ENCODE measurements around the gene BANF2. TPM values are rescaled to one million over a fixed set of nuclear protein-coding genes. Genes with fewer than 3 reads are reported as not detected.

Gene BANF2
- total and polyA plus RNA-seq, 2 of the 8 experiments (the other 6 are each of a cell fraction or from before 2014, with no cell fraction given): not detected

- Histone ChIP-seq H3K9me3 (ENCODE audit: insufficient read depth in 2 of 2, low read depth in 1 of 2, low read length in 1 of 2) (peaks cover 6 to 13% of the 10 kb centered on the region in 2 experiments), H2AFZ (ENCODE audit: low read length) (no peak overlapping the region), H2BK5ac (ENCODE audit: low read depth, low read length) (no peak overlapping the region), H4K20me1 (replicated peaks in 1 of 2; ENCODE audit: control insufficient read depth in 1 of 2, insufficient read depth in 2 of 2, low read length in 2 of 2) (peaks cover 0 to 6% of the 10 kb centered on the region in 2 experiments), H3K27ac (ENCODE audit: low read depth, low read length) (no peak overlapping the region), H3K4ac (replicated peaks; ENCODE audit: insufficient read length, low read depth, low read length) (no peak overlapping the region), H2BK20ac (ENCODE audit: low read length) (no peak overlapping the region), H3K4me2 (ENCODE audit: insufficient read depth in 1 of 2, low read depth in 2 of 2, low read length in 2 of 2) (no peak overlapping the region), H2BK12ac (ENCODE audit: low read depth, low read length) (no peak overlapping the region), H3K23me2 (ENCODE audit: low read depth, low read length) (no peaks in the 10 kb centered on the region), H2BK120ac (replicated peaks; ENCODE audit: low read depth, low read length) (no peak overlapping the region), H4K8ac (ENCODE audit: extremely low read depth, insufficient read depth, low read length) (no peak overlapping the region), H3K79me2 (ENCODE audit: control insufficient read depth in 1 of 2, insufficient read depth in 2 of 2, low read length in 2 of 2) (peaks cover 6 to 75% of the 10 kb centered on the region in 2 experiments), H4K91ac (replicated peaks; ENCODE audit: insufficient read length, low read length) (no peak overlapping the region), H4K5ac (ENCODE audit: insufficient read length, low read depth, low read length) (no peak overlapping the region), H3K79me1 (ENCODE audit: low read depth, low read length) (peaks cover 16% of the 10 kb centered on the region), H3K14ac (ENCODE audit: insufficient read length) (no peak overlapping the region), H3K18ac (ENCODE audit: extremely low read depth, low read length) (no peak overlapping the region), H3K4me1 (replicated peaks in 1 of 4; ENCODE audit: control insufficient read depth in 3 of 4, insufficient read depth in 4 of 4, low read length in 3 of 4) (peaks cover 8 to 11% (median 9%) of the 10 kb centered on the region in 4 experiments; a peak in 5 of 7 replicates), H2BK15ac (ENCODE audit: low read length) (no peak overlapping the region), H3K9ac (replicated peaks in 1 of 4; ENCODE audit: extremely low read depth in 1 of 4, low read depth in 3 of 4, low read length in 3 of 4) (no peak overlapping the region), H3K36me3 (ENCODE audit: control insufficient read depth in 2 of 4, insufficient read depth in 4 of 4, low read length in 3 of 4) (peaks cover 0 to 20% (median 10%) of the 10 kb centered on the region in 4 experiments; a peak in 5 of 8 replicates), H3K27me3 (replicated peaks in 1 of 4; ENCODE audit: control insufficient read depth in 3 of 4, extremely low read depth in 1 of 4, insufficient read depth in 3 of 4, low read length in 3 of 4) (no peaks in the 10 kb centered on the region), H3K56ac (replicated peaks; ENCODE audit: insufficient read length, low read depth, low read length) (no peak overlapping the region), H3K23ac (ENCODE audit: insufficient read length) (no peak overlapping the region), H3K4me3 (ENCODE audit: extremely low read depth in 1 of 4, insufficient read depth in 2 of 4, low read depth in 3 of 4, low read length in 4 of 4) (no peak overlapping the region), H2AK5ac (ENCODE audit: low read depth, low read length) (no peak overlapping the region)
- WGBS, 2 experiments (ENCODE audit: extremely low coverage in 1 of 2, insufficient coverage in 1 of 2, insufficient read length in 1 of 2, insufficient replicate concordance in 2 of 2, low coverage in 1 of 2, low lambda C conversion rate in 2 of 2, missing lambda C conversion rate in 1 of 2): 88% methylated on average over 2 of the region's 2 CpGs; no CpG with 5 or more reads in 1 of the 2 experiments
- CTCF ChIA-PET (ENCODE audit: partially characterized antibody): interaction anchor here (1.0 to 5.9 kb wide), 3 partner anchors 9 to 280 kb away, joined by 3 to 26 read pairs (median 12); partner anchors contain the start of gene RRBP1
- FAIRE-seq: no peak
- no peak for TF ChIP-seq HDAC2 (IDR thresholded peaks at IDR 0.05; ENCODE audit: borderline replicate concordance in 1 of 2, low read depth in 2 of 2, low read length in 2 of 2)
- TF ChIP-seq ATF2 (IDR thresholded peaks at IDR 0.05; ENCODE audit: low read length): no peak
- TF ChIP-seq, protein P1, sequence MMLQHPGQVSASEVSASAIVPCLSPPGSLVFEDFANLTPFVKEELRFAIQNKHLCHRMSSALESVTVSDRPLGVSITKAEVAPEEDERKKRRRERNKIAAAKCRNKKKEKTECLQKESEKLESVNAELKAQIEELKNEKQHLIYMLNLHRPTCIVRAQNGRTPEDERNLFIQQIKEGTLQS (IDR thresholded peaks at IDR 0.05; ENCODE audit: insufficient read depth, low read depth, low read length): no peak
- TF ChIP-seq BRCA1 (IDR thresholded peaks at IDR 0.05; ENCODE audit: low read depth, low read length): no peak
- TF ChIP-seq RBBP5 (IDR thresholded peaks at IDR 0.05; ENCODE audit: borderline replicate concordance, low read depth, low read length): no peak
- DNase-seq (ENCODE audit: low read depth in 1 of 2, low spot score in 2 of 2): no peak
- POLR2A ChIA-PET (ENCODE audit: partially characterized antibody): no interaction called here
Measured at GRCh38 chr20:17658648-17658993, 41.1 kb upstream of the BANF2 start.
